Kidney glomerular epithelial cell (primary cell): Measurements from ENCODE around the gene SNX17.
"Not testable (repeated sequence)": the region's sequence is repeated elsewhere in the genome, so short reads cannot be mapped to it uniquely, and the experiment has no call there.

Experiments used
- DNase-seq: peaks from one replicate; lab custom pipeline; 2025; lab: John Stamatoyannopoulos, UW

The SNX17 gene

DNA sequence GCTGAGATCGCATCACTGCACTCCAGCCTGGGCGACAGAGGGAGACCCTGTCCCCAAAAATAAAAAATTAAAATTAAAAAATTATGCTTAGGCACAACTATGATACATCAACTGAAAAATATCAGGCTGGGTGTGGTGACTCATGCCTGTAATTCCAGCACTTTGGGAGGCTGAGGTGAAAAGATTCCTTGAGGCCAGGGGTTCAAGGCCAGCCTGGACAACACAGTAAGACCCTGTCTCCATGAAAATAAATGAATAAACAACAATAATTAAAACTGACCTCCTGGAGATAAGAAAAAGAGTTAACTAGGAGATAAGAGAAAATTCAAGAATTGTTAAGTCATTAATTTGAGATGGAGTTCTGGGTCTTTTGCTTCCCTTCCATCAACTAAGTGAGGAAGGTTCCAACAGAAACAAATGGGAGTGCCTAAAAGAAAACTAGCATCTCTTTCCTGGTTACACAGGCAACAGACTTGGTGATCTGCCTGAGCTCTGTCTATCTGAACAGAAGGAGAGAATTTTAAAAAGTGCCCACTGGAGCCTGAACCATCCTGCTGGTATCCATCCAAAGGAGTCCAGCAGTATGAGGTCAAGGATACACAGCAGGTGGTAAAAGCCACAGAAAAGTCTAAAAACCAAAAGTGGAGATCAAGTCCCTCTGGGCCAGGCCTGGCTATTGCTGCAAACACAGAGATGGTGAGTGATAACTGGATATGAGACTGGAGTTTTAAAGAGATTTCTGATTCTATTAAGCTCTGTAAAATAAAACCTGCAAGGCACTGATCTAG is 30.1 kb downstream of the SNX17 start:
- no peak for DNase-seq

DNA sequence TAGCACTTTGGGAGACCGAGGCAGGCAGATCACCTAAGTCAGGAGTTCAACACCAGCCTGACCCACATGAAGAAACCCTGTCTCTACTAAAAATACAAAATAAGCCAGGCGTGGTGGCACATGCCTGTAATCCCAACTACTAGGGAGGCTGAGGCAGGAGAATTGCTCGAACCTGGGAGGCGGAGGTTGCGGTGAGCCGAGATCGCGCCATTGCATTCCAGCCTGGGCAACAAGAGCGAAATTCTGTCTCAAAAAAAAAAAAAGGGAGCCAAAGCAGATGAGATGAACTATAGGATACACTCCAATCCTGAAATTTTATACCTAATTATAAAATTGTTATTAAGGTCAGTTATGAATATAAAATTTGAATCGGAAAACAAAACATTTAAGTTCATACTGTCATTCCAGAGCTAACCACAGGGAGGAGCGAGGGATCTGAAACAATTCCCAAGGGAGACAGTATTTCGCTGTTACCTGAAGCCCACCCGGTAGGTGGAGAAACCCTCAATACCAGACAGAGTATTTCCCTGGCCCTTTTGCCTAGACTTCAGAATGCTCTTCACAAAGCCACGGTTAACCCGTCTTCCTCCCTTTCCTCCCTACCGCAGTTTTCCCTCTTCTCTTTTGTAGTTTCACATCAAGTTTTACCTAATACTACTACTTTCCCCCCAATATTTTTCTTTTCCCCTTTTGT is 37.5 kb downstream of the SNX17 start:
- peak; percentile 31 for DNase-seq

DNA sequence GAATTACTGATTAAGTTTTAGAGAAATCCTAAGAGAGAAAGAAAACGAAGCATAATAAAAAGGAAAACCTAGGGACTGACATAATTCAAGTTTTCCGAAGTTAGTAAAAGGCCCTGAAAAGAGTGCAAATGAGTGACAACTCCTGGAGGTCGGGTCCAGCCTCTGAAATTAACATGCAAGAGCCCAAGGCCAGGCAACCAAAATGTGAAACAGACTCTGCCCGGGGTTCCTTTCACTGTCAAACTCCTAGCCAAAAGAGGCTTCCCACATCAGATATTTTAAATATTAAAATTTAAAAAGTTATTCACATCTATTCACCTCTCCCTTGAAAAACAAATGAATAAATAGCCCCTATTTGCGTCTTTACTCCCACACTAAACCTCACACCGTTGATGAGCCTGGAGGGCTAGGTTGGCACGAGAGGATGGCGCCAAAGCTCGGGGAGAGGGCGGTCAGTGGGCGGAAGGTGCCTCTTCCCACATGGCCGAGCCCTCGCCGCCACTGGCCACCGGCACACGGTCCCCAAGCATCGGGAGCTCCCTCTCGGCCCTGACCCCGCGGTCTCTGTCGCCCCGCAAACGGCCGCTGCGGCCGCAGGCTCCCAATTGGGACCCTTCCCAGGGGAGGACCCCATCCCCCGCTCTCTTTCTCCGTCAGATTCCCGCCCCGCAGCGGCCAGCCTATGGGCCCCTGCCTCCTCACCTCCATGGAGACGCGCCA is 38.3 kb downstream of the SNX17 start:
- no peak for DNase-seq

DNA sequence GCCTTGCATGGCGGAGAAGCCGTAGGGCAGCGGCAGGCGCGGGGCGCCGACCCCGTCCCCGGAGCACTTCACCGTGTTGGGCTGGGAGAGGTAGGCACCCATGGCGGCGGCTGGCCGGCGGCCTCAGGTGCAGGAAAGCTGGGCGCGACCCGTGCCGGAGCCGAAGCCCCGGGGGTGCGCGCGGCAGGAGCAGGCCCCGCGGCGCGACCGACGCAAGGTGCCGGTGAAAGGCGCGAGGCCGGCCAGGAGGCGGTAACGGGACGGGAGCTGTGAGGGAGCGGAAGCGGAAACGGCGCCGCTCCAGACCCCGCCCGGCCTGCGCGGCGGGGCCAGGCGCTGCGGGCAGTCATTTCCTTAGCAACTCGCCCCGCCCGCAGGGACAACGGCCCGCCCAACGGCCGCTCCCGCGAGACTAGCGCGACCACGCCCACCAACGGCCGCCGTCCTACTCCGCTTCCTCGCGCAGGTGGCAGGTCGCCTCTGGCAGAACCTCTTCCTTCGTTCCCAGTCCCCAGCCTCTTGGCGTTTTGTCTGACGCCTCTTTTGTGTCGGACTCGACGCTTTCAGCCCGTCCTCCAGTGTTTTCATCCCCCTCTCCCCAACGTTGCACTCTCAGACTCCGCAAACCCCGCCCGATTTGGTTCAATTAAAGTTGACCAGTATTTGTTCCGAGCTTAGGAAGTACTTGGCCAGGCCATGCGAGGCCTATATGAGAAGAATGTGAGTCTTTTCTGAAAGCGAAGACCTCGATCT is 39.1 kb downstream of the SNX17 start, which contains the start of gene PPM1G:
Gene PPM1G (minus strand): TSS at position 271 of the 753 bp plus-strand sequence. CDS start 169 bp downstream, at position 102.
- DNase-seq, result peak; percentile 88

DNA sequence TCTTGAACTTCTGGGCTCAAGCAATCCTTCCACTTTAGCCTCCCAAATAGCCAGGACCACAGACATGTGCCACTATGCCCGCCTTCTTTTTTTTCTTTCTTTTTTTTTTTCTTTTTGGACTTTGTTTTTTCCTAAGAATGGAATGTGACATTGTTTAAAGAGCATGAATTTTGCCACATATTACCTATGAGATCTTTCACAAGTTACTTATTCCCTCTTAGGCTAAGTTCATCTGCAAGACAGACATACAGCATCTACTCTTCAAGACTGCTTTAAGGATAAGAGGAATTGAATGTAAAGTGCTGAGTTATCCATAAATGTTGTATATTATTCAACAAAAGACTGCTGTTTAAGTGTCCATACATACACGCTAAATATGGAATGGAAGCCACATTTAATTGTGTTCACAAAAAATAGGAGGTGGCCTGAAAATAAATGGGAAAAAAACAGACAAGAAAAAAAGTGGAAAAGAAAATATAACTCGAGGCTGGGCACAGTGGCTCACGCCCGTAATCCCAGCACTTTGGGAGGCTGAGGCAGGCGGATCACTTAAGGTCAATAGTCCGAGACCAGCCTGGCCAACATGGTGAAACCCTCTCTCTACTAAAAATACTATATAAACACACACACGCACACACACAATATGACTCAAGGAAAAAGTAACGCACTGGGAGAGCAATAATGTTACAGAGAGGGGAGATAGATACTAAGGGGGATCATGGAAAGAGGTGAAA is 42.2 kb downstream of the SNX17 start:
- DNase-seq, result no peak

DNA sequence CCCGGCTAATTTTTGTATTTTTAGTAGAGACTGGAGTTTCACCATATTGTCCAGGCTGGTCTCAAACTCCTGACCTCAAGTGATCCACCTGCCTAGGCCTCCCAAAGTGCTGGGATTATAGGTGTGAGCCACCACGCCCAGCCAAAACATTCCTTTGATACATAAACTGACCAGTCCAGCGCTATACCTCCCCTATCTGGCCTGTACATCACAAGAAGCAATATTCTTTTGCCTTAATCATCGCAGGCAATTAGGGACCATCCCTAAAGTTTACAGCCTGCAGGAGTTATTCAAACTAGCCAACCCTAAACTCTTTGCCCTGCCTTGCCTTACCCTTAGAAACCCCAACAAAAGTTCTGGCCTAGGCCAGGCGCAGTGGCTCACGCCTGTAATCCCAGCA is 45.7 kb downstream of the SNX17 start:
- no peak for DNase-seq

DNA sequence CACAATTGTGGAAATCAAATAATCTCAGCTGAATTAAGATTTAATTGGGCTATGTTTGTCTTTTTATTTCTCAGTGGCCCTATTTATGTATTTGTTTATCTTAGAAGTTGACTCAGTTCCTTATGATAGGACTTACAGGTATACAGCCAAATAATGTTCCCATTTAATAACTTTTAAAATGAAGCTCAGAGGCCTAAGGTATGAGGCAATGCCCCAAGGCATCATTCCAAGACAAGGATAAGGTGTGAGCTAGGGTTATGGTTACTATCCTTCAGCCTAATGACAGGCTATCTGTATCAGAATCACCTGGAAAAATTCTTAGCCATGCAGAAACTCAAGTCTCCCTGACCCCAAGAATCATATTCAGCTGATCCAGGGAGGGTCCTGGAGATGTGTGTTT is 50.6 kb downstream of the SNX17 start:
- no peak for DNase-seq

DNA sequence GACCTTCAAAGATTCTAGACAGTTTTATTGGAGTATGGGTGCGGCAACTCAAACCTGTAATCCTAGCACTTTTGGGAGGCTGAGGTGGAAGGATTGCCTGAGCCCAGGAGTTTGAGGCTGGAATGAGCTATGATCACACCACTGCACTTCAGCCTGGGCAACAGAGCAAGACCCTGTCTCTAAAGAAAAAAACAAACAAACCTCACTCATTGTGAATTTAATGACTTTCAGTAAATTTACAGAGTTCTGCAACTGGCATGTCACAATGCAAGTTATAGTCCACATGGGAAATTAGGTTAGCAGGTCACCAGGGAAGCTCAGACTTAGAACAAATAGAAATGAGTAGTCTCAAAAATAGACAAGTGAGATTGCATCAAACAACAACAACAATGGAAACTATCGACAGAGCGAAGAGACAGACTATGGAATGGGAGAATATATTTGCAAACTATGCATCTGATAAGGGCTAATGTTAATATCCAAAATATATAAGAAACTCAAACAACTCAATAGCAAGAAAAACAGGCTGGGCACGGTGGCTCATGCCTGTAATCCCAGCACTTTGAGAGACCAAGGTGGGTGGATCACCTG is 51.3 kb downstream of the SNX17 start:
- DNase-seq, result no peak

DNA sequence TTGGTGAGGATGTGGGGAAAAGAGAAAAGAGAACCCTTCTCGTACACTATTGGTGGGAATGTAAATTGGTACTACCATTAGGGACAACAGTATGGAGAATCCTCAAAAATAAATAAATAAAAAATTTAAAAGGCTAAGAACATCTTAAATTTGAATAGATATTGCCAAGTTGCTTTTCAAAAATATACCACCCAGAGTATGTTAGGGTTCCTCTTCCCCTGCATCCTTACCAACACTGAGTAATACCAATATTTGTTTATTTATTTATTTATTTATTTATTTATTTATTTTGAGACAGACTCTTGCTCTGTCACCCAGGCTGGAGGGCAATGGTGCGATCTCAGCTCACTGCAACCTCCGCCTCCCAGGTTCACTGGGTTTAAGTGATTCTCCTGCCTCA is 52.5 kb downstream of the SNX17 start:
- DNase-seq, result no peak

DNA sequence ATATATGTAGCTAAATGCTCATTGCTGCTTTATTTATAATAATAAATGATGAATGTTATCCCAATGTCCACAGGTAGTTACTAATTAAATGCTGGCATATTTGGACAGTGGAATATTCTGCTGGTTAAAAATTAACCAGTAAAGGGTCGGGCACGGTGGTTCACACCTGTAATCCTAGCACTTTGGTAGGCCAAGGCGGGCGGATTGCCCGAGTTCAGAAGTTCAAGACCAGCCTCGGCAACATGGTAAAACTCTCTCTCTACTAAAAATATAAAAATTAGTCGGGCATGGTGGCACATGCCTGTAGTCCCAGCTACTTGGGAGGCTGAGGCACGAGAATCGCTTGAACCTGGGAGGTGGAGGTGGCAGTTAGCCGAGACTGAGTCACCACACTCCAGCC is 54.6 kb downstream of the SNX17 start:
- DNase-seq, result not testable (repeated sequence)
